Activated naive CD8-positive, alpha-beta T cell treated with anti-CD3 and anti-CD28 coated beads for 36 hours (primary cell): Measurements from ENCODE around the gene WTAP. TPM values are rescaled to one million over a fixed set of nuclear protein-coding genes. Genes with fewer than 3 reads are reported as not detected.
"Not testable (repeated sequence)": the region's sequence is repeated elsewhere in the genome, so short reads cannot be mapped to it uniquely, and the experiment has no call there.

ENCODE experiments used
- DNase-seq: peaks from one replicate; pipeline ENCODE4 v3.0.0; 2021
- H3K27ac Mint-ChIP-seq: one replicate; pipeline ENCODE4 v1.8.0; 2022; ENCODE audit warnings: mild to moderate bottlenecking, moderate library complexity, mixed read lengths
- H3K27me3 Mint-ChIP-seq: one replicate; pipeline ENCODE4 v1.8.0; 2022; ENCODE audit warnings: mild to moderate bottlenecking, mixed read lengths
- H3K36me3 Mint-ChIP-seq: one replicate; pipeline ENCODE4 v1.8.0; 2021; ENCODE audit warnings: mild to moderate bottlenecking, mixed read lengths
- H3K4me1 Mint-ChIP-seq: one replicate; pipeline ENCODE4 v1.8.0; 2021; ENCODE audit warnings: mixed read lengths
- H3K4me3 Mint-ChIP-seq: one replicate; pipeline ENCODE4 v1.8.0; 2022; ENCODE audit warnings: mild to moderate bottlenecking, moderate library complexity, mixed read lengths
- H3K9me3 Mint-ChIP-seq: one replicate; pipeline ENCODE4 v1.8.0; 2022; ENCODE audit warnings: mixed read lengths
- total RNA-seq, 2 experiments: library from RNA; stranded (reverse); gene quantifications; one replicate each; pipeline ENCODE4 v1.2.3, GENCODE V29; 2021

WTAP gene
- total RNA-seq, 2 experiments from 2014 or later = 98.3 to 101 TPM

DNA sequence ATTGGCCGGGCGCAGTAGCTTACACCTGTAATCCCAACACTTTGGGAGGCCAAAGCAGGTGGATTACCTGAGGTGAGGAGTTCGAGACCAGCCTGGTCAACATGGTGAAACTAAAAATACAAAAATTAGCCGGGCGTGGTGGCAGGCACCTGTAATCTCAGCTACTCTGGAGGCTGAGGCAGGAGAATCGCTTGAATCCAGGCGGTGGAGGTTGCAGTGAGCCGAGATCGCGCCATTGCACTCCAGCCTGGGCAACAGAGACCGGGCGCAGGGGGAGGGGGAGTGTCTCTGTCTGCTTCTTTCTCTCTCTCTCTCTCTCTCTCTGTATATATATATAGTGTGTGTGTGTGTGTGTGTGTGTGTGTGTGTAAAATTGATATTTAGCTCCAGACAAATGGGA lies 5.2 kb downstream of the WTAP start:
- DNase-seq, H3K9me3 Mint-ChIP-seq, H3K27me3 Mint-ChIP-seq: not testable (repeated sequence)
- Mint-ChIP-seq H3K27ac (peak overlapping the region; percentile 78), H3K4me1 (peaks cover 53% of the 10 kb centered on the region), H3K4me3 (peak overlapping the region; percentile 32), H3K36me3 (peaks cover 41% of the 10 kb centered on the region)

DNA sequence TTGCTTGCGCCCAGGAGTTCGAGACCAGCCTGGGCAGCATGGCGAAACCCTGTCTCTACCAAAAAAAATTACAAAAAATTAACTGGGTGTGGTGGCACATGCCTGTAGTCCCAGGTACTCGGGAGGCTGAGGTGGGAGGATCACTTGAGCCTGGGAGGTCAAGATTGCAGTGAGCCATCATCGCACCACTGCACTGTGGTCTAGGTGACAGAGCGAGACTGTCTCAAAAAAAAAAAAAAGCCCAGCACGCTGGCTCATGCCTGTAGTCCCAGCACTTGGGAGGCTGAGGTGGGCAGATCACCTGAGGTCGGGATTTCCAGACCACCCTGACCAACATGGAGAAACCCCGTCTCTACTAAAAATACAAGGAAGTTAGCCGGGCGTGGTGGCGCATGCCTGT lies 6.1 kb downstream of the WTAP start:
- H3K27ac Mint-ChIP-seq, H3K27me3 Mint-ChIP-seq, H3K9me3 Mint-ChIP-seq, DNase-seq, H3K4me3 Mint-ChIP-seq: not testable (repeated sequence)
- H3K4me1 Mint-ChIP-seq = peaks cover 59% of the 10 kb centered on the region
- peaks cover 36% of the 10 kb centered on the region for H3K36me3 Mint-ChIP-seq

DNA sequence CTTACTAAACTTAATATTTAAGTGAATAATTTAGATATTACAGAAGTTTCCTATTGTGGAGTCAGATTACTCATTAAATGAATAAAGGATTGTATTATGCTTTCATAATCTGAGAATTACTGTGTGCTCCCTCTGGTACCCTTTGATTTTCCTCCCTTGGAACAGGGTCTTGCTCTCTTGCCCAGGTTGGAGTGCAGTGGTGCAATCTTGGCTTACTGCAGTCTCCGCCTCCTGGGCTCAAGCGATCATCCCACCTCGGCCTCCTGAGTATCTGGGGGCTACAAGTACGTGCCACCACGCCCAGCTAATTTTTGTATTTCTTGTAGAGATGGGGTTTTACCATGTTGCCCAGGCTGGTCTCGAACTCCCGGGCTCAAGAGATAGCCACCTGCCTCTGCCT lies 9.6 kb downstream of the WTAP start:
- Mint-ChIP-seq H3K4me1 (peaks cover 41% of the 10 kb centered on the region), H3K36me3 (peaks cover 19% of the 10 kb centered on the region), H3K27ac (peak overlapping the region; percentile 58), H3K27me3 (no peaks in the 10 kb centered on the region), H3K9me3 (no peaks in the 10 kb centered on the region), H3K4me3 (no peak overlapping the region)
- DNase-seq = no peak

DNA sequence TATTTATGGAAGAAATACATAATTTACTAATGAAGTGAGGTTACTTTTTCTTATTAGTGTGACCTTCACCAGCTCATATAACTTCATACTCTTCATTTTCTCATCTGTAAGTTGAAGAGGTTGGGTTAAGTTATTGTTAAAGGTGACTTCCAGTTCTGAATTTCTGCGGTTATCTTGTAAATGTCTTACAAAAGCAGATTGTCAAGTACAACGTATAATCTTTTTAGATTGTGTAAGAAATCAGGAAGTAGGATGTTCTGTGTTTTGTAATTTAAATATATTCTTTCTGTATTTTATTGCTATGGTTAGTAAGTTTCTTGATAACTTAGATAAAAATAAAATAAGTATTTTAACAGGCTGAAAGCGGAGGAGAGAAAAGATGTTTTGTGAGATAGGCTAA lies 12.0 kb downstream of the WTAP start:
- Mint-ChIP-seq H3K27ac (no peak overlapping the region), H3K4me3 (no peak overlapping the region), H3K4me1 (peaks cover 31% of the 10 kb centered on the region), H3K36me3 (peaks cover 9% of the 10 kb centered on the region), H3K9me3 (no peaks in the 10 kb centered on the region), H3K27me3 (no peaks in the 10 kb centered on the region)
- no peak for DNase-seq

DNA sequence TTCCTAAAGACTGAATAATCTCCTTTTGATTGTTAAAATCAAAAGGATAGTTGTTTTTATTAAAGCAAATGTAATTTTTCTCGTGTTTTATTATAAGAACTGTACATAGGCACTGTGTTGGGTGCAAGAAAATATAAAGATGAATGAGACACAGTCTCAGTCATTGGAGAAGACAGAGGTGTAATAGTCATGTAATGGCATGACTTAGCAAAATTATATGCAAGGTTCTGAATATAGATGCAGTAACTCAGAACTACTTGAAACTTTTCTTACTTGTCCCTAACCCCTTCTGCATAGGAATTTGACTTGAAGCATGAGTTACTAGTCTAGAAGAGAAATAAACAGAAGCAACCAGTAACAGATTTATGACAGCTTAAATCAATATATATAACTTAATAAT lies 14.9 kb downstream of the WTAP start:
- no peaks in the 10 kb centered on the region for H3K27me3 Mint-ChIP-seq

DNA sequence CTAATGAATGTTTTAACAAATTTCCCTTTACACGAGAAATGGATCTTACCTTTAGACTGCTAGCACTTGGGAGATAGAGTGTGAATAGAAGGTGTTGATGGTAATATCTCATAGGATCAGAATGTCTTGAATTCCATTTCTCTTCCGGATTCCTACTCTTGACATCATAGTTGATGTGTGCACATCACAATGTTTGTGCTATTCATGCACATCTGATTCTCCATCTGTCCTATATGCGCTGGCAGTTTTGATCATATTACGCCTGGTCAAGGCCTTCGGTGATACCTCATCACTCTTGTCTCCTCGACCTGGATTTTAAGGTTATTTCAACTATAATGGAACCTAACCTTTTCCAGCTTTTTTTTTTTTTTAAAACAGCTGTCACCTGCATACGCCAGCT lies 17.8 kb downstream of the WTAP start:
- peak overlapping the region; percentile 34 for H3K27ac Mint-ChIP-seq
- H3K36me3 Mint-ChIP-seq = peaks cover 27% of the 10 kb centered on the region
- no peak for DNase-seq
- no peaks in the 10 kb centered on the region for H3K27me3 Mint-ChIP-seq
- H3K9me3 Mint-ChIP-seq = no peaks in the 10 kb centered on the region
- H3K4me1 Mint-ChIP-seq = peaks cover 17% of the 10 kb centered on the region
- H3K4me3 Mint-ChIP-seq = no peak overlapping the region

More for the DNA sequence above, 14.9 kb downstream of the WTAP start:
- Mint-ChIP-seq H3K36me3 (peaks cover 24% of the 10 kb centered on the region), H3K4me3 (no peak overlapping the region), H3K9me3 (no peaks in the 10 kb centered on the region), H3K4me1 (peaks cover 23% of the 10 kb centered on the region), H3K27ac (no peak overlapping the region)
- DNase-seq = no peak

DNA sequence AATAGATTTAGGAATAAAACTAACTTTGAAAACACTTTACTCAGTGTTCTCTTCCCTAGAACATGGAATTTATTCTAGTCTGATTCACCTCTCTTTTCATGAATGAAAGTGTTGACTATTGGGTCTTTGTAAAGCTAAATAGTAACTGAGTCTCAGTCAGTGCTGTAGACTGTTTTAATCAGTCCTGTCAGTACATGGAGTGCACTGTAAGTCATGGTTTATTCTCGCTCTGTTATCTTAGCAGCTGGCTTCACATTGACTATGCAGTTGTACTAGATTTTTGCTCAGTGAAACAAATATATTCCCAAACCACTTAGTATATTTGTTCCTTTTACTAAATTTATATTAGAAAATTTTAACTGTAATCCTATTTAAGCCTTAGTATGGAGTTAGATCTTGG lies 19.5 kb downstream of the WTAP start:
- H3K27ac Mint-ChIP-seq = no peak overlapping the region
- H3K4me1 Mint-ChIP-seq = peaks cover 14% of the 10 kb centered on the region
- peaks cover 22% of the 10 kb centered on the region for H3K36me3 Mint-ChIP-seq
- no peaks in the 10 kb centered on the region for H3K27me3 Mint-ChIP-seq
- H3K9me3 Mint-ChIP-seq = no peaks in the 10 kb centered on the region
- no peak for DNase-seq
- no peak overlapping the region for H3K4me3 Mint-ChIP-seq

DNA sequence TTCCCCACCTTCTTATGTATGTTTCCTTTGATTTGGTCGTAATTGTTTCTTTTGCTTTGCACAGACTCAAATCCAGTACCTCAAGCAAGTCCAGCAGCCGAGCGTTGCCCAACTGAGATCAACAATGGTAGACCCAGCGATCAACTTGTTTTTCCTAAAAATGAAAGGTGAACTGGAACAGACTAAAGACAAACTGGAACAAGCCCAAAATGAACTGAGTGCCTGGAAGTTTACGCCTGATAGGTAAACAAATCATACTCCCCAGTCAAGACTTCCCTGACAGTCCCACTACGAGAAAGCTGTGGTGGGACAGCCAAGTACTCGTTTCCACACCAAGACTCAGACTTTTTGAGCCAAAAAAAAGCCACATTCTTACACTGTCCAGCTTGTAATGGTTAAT lies 20.8 kb downstream of the WTAP start:
- H3K4me3 Mint-ChIP-seq, H3K27me3 Mint-ChIP-seq, DNase-seq, H3K9me3 Mint-ChIP-seq: not testable (repeated sequence)
- peaks cover 11% of the 10 kb centered on the region for H3K4me1 Mint-ChIP-seq
- H3K36me3 Mint-ChIP-seq = peaks cover 24% of the 10 kb centered on the region
- H3K27ac Mint-ChIP-seq = peak overlapping the region; percentile 51

DNA sequence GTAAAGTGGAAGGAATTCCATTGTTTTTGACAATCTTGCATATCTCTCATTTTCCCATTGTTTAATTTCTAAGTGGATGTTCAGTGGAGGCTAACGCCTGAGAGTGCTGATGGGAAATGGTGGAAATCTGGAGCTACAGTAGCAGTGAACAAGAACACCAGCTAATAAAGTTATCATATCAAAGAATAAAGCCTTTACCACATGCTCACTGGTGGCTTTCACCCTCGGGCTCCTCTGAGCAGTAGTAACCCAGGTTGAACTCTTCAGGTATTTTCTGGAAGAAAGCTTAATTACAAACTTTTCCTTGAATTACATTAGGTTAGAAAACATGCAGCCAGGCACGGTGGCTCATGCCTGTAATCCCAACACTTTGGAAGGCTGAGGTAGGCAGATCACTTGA lies 24.1 kb downstream of the WTAP start:
- peaks cover 13% of the 10 kb centered on the region for H3K4me1 Mint-ChIP-seq
- peaks cover 22% of the 10 kb centered on the region for H3K36me3 Mint-ChIP-seq
- no peak for DNase-seq
- H3K9me3 Mint-ChIP-seq = no peaks in the 10 kb centered on the region
- no peaks in the 10 kb centered on the region for H3K27me3 Mint-ChIP-seq
- peak overlapping the region; percentile 34 for H3K27ac Mint-ChIP-seq
- no peak overlapping the region for H3K4me3 Mint-ChIP-seq

DNA sequence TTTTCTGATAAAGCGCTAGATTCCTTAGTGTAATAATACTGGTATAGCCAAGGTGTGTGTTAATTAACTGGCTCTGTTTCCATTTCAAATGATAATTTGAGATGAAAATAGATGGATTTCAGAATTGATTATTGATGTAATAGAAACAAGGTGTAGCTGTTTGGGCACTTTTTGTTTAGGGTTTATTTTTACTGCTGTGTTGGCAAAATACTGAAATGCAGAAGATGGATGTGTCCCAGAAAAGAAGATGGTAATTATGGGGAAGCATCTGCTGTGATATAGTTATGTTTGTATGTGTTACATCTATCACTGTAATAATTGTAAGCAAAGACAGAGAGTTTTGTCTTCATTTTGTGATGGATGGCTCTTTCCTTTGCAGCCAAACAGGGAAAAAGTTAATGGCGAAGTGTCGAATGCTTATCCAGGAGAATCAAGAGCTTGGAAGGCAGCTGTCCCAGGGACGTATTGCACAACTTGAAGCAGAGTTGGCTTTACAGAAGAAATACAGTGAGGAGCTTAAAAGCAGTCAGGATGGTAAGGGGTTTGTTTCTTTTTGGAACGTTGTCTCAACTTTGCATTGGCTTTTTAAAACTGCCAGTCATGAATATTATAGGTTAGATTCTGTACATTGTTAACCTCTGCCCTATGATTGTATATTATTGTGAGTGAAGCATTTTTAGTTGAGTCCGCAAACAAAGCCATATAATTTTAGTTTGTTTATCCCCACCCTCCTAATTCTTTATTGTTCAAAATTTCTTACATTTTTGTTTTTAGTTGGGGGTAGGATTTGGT lies 26.0 kb downstream of the WTAP start:
- DNase-seq = no peak
- Mint-ChIP-seq H3K4me1 (peaks cover 18% of the 10 kb centered on the region), H3K36me3 (peaks cover 29% of the 10 kb centered on the region), H3K4me3 (no peak overlapping the region), H3K9me3 (no peaks in the 10 kb centered on the region), H3K27me3 (no peaks in the 10 kb centered on the region), H3K27ac (no peak overlapping the region)

DNA sequence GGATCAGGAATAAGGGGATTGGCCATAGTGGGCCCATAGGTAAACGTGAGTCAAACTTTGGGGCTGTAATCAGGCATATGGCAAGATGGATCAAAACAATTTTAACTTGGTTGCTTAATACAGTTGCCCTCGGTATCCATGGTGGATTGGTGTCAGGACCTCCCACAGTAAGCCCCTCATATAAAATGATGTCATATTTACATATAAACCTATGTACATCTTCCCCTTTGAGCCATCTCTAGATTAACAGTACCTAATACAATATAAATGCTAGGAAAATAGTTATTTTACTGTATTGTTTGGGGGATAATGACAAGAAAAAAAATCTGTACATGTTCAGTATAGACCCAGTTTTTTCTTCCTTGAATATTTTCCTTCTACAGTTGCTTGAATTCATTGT lies 27.1 kb downstream of the WTAP start:
- H3K27me3 Mint-ChIP-seq = no peaks in the 10 kb centered on the region
- H3K27ac Mint-ChIP-seq = no peak overlapping the region
- no peak for DNase-seq
- H3K4me3 Mint-ChIP-seq = no peak overlapping the region
- peaks cover 19% of the 10 kb centered on the region for H3K4me1 Mint-ChIP-seq
- no peaks in the 10 kb centered on the region for H3K9me3 Mint-ChIP-seq
- peaks cover 27% of the 10 kb centered on the region for H3K36me3 Mint-ChIP-seq

DNA sequence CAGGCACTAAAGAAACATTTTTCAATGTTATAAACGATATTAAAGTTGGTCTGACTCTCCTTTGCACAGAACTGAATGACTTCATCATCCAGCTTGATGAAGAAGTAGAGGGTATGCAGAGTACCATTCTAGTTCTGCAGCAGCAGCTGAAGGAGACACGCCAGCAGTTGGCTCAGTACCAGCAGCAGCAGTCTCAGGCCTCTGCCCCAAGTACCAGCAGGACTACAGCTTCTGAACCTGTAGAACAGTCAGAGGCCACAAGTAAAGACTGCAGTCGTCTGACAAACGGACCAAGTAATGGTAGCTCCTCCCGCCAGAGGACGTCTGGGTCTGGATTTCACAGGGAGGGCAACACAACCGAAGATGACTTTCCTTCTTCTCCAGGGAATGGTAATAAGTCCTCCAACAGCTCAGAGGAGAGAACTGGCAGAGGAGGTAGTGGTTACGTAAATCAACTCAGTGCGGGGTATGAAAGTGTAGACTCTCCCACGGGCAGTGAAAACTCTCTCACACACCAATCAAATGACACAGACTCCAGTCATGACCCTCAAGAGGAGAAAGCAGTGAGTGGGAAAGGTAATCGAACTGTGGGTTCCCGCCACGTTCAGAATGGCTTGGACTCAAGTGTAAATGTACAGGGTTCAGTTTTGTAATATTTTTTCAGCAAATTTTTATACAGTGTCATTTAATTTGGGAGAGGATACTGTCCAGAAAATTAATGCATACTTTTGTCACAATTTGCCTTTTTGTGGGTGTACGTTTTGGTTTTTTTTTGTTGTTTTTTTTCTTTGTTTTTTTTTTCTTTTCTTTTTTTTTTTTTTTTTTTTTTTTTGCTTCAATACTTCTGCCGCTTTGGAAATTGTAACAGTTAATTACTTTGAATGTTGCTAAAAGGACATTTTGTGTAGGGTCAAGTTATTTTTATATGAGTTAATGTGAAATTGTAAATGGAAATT lies 27.9 kb downstream of the WTAP start:
- Mint-ChIP-seq H3K4me1 (peaks cover 20% of the 10 kb centered on the region), H3K27me3 (no peaks in the 10 kb centered on the region), H3K9me3 (no peaks in the 10 kb centered on the region), H3K36me3 (peaks cover 31% of the 10 kb centered on the region), H3K4me3 (no peak overlapping the region), H3K27ac (peak overlapping the region; percentile 50)
- no peak for DNase-seq

DNA sequence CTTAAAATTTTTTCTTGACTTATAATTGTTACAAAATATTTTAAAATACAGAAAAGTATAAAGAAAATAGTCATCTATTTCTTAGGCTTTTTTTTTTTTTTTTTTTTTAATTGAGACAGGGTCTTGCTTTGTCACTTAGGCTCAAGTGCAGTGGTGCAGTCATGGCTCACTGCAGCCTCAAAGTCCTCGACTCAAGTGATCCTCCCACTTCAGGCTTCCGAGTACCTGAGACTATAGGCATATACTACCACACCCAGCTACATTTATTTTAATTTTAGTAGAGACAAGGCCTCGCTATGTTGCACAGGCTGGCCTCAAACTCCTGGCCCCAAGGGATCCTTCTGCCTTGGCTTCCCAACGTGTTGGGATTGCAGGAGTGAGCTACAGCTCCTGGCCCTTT lies 29.2 kb downstream of the WTAP start:
- H3K9me3 Mint-ChIP-seq = no peaks in the 10 kb centered on the region
- H3K27ac Mint-ChIP-seq = no peak overlapping the region
- H3K4me3 Mint-ChIP-seq = no peak overlapping the region
- no peaks in the 10 kb centered on the region for H3K27me3 Mint-ChIP-seq
- peaks cover 32% of the 10 kb centered on the region for H3K4me1 Mint-ChIP-seq
- DNase-seq = no peak
- H3K36me3 Mint-ChIP-seq = peaks cover 42% of the 10 kb centered on the region

DNA sequence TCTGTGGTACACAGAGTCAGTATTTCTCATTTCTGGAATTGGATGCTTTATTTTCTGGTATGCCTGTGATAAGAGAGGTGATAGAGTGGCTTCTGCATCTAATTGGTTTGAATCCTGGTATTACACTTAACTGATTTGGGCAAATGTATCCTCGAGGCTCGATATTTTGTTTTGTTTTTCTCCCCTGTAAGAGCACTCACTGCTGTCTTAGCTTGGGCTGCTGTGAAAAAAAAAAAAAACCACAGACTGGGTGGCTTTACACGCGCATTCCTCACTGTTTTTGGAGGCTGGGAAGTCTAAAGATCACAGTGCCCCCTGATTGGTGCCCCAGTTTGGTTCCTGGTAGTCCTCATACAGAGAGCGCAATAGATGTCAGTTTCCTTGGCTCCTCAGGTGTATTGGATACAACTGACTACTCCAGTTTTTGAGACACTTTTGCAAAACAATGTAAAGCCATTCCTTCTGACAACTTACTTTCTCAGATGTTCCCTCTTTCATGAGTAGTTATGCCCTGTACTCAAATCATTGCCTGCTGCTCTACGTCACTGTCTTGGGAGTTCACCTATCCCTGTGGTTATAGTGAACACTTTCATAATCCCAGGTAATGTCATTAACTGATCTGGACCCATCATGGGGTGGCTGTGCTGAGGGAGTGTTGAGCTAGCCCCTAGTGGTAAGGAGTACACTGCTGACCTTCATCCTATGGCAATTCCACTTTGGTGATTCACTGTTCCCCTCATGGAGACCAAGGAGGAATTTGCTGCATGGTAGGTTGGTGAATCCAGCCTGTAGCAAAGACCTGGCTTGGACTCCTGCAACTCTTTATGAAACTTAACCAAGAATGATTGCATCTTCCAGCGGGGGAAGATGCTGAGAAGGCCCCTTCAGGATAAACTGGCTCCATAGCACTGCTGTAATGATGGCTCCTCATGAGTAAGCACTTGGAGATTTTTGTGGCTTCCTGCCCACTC lies 31.0 kb downstream of the WTAP start:
- H3K9me3 Mint-ChIP-seq = no peaks in the 10 kb centered on the region
- peaks cover 42% of the 10 kb centered on the region for H3K36me3 Mint-ChIP-seq
- peaks cover 38% of the 10 kb centered on the region for H3K4me1 Mint-ChIP-seq
- no peak overlapping the region for H3K4me3 Mint-ChIP-seq
- no peak for DNase-seq
- H3K27me3 Mint-ChIP-seq = no peaks in the 10 kb centered on the region
- H3K27ac Mint-ChIP-seq = peak overlapping the region; percentile 52
